GM19455 (cell line): Measurements from ENCODE around the gene ARIH2.
"Not testable (repeated sequence)": the region's sequence is repeated elsewhere in the genome, so short reads cannot be mapped to it uniquely, and the experiment has no call there.

ENCODE experiments used
- ATAC-seq: cut with Tn5 transposase; IDR thresholded peaks from one replicate; pipeline ENCODE4 v1.9.1; 2021; ENCODE audit not compliant: unreplicated experiment

ARIH2 gene

DNA sequence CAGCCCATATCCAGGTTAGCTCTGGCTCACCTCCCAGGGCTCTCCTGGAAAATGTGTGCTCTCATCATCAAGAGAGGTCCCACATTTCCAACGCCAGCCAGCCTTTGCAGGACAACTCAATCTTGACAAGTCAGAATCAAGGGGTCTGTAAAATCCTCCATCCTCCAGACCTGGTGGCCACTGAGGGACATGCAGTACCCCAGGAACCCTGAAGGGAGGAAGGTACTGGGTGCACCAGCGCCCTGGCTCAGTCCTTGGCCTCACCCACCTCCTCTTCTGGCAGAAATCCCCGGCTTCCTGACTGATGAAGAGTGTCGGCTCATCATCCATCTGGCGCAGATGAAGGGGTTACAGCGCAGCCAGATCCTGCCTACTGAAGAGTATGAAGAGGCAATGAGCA, 82.5 kb downstream of the ARIH2 start:
- no peak for ATAC-seq

DNA sequence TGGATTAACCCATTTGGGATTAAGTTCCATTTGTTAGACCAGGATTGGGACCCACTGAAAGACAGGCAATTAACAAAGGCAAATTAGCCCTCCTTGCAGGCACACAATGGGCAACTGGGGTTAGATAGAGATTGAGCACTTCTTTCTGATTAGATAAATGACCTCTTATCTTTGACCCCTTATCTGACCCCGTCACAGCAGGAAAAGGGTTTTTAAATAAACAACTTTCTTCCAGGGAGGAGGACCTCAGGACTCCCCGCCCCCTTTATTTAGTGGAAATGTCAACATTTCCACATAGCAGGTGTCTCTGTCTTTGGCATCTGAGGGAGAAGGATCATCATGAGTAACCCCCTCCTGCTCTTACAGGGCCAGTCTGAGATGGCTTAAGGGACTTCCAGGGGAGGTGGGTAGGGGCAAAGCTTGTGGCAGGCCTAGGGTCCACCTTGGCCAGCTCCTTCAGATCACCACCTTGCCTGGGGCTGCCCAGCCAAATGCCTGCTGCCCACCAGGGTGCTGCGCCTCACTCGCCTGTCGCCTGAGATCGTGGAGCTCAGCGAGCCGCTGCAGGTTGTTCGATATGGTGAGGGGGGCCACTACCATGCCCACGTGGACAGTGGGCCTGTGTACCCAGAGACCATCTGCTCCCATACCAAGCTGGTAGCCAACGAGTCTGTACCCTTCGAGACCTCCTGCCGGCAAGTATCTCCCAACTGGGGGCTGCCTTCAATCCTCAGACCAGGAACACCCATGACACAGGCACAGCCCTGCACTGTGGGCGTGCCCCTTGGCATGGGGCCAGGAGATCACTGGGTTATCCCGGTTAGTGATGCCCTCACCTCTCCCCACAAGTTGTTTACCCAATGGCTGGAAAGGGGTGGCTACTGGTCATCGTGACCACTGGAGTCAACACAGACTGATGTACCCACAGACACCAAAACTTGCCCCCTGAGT, 86.0 kb downstream of the ARIH2 start:
- ATAC-seq, result no peak

DNA sequence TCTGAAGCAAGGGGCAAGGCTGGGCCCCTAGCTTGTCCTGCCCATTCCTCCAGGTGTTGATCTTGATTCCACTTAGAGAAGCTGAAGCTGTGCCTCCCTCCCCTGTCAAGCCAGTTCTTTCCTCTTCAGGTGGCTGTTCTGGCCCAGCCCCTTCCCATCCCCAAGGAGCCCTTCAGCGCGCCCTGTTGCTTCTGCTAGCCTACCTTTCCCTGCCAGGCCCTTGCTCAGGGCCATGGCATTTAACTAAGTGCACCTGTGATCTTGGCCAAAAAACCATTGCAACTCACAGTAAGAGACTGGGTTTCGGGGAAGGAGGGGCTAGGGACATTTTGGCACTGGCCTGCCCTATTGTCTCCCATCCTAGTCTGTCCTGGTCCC, 86.7 kb downstream of the ARIH2 start:
- ATAC-seq, result no peak

DNA sequence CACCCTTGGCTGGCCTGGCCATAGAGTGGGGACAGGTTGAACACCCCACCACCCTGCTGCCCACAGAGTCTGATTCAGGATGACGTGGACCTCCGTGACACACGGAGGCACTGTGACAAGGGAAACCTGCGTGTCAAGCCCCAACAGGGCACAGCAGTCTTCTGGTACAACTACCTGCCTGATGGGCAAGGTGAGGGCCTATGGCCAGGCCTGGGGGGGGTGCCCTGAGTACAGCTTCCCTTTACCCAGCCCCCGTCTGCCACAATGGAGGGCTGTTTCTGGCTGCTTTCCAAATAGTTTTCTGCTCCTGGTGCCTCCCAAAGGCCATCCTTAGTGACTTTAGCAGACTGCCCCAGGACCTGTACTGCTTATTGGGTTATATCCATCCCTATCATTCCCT, 87.4 kb downstream of the ARIH2 start:
- no peak for ATAC-seq

DNA sequence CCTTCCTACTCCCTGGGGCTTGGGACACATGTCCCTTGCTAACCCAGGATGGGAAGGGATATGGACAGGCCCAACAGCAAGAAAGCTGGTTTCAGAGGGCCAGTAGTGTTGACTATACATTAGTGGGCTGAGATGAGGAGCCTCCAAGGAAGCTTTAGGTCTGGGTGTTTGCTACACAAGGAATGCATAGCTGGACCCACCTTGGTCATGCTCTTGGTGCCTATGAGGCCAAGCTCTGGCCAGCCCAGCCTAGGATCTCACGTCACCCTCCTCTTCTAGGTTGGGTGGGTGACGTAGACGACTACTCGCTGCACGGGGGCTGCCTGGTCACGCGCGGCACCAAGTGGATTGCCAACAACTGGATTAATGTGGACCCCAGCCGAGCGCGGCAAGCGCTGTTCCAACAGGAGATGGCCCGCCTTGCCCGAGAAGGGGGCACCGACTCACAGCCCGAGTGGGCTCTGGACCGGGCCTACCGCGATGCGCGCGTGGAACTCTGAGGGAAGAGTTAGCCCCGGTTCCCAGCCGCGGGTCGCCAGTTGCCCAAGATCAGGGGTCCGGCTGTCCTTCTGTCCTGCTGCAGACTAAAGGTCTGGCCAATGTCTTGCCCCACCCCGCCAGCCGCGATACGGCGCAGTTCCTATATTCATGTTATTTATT, 87.9 kb downstream of the ARIH2 start:
- no peak for ATAC-seq

DNA sequence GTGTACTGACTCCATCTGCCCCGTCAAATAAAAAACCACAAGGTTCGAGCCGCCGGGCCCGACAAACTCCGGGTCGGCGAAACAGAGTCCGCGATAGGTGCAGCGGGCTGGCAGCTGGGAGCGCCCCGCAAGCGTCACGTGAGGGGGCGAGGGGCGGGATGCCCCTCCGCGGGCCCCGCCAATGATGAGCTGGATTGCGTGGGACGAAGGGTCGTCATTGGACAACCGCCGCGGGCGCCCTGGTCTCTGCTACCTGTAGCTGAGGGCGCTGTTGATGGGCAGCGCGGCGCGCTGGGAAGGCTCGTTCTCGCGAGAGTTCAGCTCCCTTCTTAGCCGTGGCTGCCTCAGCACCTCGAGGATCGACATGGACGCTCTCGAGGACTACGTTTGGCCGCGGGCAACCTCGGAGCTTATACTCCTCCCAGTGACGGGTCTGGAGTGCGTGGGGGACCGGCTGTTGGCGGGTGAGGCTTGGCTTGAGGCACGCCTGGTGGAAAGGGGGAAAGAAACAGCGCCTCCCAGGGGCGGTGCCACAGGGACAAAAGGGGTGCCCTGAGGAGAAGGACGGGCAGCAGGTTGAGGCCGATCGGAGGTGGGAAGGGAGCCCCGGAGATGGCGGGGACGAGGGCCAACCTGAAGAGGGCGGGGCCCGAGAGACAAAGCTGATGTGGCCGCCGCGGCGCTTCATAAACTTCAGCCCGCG, 88.6 kb downstream of the ARIH2 start, which contains the start of gene WDR6:
TSS of gene WDR6 (plus strand) at position 324 of the 703 bp plus-strand sequence. CDS start at position 365, 41 bp downstream.
- peak; percentile 82 for ATAC-seq

DNA sequence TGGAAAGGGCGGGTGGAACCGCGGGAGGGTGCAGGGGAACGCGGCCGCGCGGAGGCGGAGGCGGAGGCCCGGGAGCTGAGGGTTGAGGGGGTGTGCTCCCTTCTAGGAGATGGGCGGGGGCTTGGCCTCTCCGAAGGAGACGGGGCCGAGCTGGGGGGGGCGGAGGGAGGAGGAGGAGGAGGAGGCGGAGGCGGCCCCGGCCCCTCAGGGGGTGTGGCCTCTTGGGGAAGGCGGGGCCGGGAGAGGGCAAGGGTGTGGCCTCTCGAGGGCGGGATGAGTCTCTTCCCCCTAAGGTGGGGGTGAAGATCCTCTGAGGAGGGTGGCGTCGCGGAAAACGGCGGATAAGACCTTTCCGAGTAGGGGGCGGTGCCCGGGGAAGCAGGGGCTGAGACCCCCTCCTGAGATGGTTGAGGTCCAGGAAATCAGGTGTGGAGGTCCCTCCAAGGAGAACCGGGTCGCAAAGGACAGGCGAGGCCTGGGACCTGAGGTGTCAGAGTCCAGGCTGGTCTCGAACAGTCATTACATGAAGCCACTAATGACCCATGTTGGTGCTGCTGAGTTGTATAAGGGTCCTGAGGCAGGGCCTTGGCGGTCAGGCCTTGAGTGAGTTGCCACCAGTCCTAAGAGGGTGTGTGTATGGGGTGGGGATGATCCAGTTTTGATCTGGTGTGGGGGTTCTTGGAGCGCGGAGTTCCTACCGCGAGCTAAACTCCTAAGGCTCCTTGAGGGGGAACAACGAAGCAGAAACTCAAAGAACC, 89.3 kb downstream of the ARIH2 start:
- ATAC-seq, result peak; percentile 45

DNA sequence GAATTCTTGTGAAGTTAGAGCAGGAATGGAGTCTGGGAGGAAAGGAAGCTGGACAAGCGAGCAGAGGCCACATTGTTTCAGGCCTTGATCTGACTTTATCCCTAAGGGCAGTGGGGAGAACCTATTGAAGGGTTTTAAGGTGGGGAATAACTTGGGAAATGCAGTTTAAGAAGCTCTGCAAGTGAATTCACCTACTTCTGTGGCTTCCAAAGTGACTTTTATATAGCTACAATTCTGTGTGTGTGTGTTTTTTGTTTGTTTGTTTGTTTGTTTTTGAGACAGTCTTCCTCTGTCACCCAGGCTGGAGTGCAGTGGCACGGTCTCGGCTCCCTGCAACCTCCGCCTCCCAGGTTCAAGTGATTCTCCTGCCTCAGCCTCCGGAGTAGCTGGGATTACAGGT, 90.0 kb downstream of the ARIH2 start:
- ATAC-seq, result not testable (repeated sequence)

DNA sequence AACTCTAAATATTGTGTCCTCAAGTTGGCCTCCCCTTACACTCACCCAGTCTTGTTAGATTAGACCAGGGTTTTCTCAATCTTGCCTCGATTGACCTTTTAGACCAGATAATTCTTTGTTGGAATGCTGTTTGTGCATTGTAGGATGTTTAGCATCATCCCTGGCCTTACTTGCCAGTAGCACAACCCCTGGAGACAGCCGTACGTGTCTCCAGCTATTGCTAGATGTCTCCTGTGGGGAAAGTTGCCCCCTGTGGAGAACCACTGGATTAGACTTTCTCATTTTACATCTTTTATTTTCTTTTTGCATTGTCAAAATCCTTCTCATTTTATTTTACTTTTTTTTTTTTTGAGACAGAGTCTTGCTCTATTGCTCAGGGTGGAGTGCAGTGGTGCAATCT, 90.8 kb downstream of the ARIH2 start:
- ATAC-seq, result no peak

DNA sequence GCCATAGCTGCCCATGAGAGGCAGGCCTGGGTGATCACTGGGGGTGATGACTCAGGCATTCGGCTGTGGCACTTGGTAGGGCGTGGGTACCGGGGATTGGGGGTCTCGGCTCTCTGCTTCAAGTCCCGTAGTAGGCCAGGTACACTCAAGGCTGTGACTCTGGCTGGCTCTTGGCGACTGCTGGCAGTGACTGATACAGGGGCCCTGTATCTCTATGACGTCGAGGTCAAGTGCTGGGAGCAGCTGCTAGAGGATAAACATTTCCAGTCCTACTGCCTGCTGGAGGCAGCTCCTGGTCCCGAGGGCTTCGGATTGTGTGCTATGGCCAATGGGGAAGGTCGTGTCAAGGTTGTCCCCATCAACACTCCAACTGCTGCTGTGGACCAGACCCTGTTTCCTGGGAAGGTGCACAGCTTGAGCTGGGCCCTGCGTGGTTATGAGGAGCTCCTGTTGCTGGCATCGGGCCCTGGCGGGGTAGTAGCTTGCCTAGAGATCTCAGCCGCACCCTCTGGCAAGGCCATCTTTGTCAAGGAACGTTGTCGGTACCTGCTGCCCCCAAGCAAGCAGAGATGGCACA, 93.9 kb downstream of the ARIH2 start:
- ATAC-seq, result no peak

DNA sequence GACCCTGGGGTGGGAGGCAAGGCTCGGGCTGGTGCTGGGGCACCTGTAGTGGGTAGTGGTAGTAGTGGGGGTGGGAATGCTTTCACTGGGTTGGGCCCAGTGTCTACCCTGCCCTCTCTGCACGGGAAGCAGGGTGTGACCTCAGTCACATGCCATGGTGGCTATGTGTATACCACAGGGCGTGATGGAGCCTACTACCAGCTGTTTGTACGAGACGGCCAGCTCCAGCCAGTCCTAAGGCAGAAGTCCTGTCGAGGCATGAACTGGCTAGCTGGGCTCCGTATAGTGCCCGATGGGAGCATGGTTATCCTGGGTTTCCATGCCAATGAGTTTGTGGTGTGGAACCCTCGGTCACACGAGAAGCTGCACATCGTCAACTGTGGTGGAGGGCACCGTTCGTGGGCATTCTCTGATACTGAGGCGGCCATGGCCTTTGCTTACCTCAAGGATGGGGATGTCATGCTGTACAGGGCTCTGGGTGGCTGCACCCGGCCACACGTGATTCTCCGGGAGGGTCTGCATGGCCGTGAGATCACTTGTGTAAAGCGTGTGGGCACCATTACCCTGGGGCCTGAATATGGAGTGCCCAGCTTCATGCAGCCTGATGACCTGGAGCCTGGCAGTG, 94.6 kb downstream of the ARIH2 start:
- no peak for ATAC-seq

DNA sequence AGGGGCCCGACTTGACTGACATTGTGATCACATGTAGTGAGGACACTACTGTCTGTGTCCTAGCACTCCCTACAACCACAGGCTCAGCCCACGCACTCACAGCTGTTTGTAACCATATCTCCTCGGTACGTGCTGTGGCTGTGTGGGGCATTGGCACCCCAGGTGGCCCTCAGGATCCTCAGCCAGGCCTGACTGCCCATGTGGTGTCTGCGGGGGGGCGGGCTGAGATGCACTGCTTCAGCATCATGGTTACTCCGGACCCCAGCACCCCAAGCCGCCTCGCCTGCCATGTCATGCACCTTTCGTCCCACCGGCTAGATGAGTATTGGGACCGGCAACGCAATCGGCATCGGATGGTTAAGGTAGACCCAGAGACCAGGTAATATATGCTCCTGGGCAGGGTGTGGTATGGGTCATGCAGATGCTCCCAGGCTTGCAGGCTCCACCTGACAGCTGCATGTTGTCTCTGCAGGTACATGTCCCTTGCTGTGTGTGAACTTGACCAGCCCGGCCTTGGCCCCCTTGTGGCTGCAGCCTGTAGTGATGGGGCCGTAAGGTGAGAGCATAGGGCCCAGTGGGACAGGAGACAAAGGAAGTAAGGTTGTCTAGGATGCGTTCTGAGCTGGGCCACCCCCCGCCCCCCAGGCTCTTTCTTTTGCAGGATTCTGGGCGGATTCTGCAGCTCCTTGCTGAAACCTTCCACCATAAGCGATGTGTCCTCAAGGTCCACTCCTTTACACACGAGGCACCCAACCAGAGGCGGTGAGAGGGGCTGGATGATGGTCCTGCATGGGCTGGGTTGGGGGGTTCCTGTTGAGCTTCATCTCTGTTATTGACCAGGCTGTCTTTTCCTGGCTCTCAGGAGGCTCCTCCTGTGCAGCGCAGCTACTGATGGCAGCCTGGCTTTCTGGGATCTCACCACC, 95.4 kb downstream of the ARIH2 start:
- no peak for ATAC-seq

DNA sequence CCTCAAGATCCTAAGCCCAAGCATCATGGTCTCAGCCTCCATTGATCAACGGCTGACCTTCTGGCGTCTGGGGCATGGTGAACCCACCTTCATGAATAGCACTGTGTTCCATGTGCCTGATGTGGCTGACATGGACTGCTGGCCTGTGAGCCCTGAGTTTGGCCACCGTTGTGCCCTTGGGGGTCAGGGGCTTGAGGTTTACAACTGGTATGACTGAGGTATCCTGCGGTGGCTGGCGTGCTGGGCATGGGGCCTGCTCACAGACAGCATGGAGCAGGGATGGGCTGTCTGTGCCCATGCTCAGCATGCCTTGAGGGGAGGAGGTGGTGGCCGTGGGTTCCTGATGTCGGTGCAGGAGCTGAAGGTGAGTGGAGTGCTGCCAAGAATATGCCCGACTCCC, 96.4 kb downstream of the ARIH2 start:
- no peak for ATAC-seq

DNA sequence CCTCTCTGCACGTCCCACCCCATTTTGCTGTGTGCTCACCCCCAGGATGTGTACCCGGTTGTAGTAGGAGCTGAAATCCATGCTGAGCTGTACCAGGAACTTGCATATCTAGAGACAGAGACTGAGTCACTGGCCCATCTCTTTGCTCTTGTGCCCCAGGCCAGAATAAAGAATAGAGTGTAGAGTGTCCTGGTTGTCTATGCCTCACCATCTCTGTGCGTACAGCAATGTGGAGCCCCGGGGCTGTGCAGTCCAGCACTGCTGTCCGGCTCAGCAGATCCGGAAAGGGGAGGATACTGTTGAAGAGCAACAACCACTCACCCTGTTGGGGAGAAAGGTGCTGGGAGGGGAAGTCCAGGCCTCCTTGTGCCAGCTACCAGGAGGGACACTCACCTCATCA, 97.1 kb downstream of the ARIH2 start:
- no peak for ATAC-seq

DNA sequence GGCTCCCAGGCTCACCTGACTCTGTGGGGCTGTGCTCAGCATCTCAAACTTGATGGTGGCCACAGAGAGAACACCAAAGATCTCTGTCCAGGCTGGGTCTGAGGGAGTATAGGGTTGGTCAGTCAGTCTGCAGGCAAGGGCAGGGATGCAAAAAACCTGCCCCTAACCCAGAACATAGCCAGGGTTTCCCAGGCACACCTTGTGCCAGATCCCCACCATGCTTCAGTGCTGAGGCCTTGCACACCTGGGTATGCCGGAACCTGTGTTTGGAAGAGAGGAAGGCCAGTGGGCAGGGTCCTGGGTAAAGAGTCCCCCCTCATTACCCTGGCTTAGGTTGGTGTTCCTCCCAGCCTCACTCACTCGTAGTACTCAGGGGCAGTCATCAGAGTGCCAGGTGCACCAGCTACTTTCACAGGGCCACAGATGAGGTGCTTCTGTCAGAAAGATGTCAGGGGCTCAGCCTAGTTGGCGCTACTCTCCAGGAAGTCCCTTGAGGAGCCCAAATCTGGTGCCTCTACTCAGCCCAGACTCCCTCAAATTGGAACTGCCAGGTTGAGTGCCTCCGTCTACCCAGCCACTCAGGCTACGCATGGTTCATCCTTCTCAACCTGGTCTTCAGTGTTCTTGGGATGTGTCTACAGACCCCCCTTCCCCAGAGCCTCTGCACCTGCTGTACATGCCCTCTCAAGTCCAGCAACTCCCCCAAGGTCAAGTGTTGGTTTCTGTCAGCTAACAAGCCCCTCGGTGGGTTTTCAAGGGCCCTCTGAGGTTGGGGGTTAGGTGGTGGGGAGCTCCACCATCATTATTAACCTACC, 98.0 kb downstream of the ARIH2 start:
- ATAC-seq, result no peak

DNA sequence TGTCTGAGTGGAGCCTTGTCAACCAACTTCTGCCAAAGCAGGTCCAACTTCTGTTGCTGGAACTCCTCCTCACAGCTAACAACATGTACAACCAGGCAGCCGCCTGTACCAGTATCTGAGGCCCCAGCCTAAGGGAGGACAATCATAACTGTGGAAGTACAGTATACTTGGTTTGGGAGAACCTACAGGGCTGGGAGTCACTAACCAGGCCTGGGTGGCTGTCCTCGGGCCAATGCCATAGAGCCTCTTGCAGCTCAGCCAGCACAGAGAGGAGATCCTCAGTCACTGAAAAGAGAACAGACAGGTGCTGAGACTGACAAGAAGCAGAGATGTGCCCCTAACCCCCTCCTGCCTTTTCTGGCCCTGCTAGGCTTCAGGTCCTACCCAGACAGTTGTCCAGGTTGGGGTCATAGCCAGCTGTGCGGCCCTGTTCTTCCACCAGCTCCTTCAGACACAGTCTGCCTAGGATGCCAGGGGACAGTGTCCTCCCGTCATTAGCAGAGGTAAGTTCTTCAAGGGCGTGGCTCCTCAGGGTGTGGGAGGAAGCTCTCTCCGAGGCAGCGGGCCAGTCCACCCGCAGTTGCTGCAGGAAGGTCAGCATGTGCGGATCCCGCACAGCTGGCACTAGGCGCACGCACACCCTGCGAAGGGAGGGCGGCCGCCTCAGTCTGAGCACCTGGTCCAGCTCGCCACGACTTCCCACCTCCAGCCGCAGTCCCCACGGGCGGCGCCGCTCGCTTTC, 98.8 kb downstream of the ARIH2 start:
- no peak for ATAC-seq

DNA sequence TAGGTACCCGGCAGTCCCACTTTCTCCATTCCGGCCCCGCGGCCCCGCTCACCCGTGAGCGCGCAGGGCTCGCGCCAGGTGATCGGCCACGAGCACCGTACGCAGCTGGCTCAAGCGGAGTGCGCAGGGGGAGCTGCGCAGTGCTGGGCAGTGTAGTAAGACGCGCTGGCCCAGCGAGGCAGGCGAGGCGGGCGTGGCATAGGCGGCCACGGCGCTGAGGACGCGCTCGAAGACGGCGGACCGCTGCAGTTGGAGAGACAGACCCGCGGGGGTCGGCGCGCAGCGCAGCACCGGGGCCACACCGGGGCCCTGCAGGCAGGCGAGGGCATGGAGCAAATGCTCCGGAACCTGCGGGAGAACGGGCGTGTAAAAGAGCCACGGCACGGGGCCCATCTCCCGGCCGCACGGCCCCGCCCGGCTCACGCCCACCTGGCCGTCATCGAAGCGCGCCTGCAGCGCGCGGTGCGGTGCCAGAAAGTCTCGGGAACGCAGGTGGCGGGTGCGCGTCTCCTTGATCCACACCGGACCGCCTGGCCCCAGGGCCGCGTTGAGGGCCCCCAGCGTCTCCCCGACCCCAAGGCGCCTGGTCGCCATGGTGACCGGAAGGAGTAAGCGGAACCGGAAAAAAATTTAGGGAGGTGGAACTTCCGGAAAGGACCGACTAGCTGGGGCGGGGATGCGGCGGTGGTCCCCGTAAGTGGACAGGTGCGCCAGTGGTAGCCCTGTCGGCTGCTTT, 99.5 kb downstream of the ARIH2 start, which contains the start of gene DALRD3:
TSS of gene DALRD3 (minus strand) at position 610 of the 736 bp plus-strand sequence. CDS start at position 594, 16 bp downstream.
- ATAC-seq, result no peak
